Endothelial cell of umbilical vein (primary cell): ENCODE results near the gene HOXA1. TPM values are rescaled to one million over a fixed set of nuclear protein-coding genes. Genes with fewer than 3 reads are reported as not detected.

Experiments used
- BruUV-seq: library from RNA; stranded (reverse); fragments of 400-500 nt; replicated peaks from 2 replicates; lab custom pipeline; 2021; lab: Mats Ljungman, UMichigan
- CTCF ChIA-PET: fragments of 300-600, 350-600 bp; sonication (Branson Sonifier 250); formaldehyde crosslinking; loops from one replicate; lab custom pipeline; 2021; ENCODE audit warnings: antibody characterized with exemption, inconsistent platforms; lab: Charles Lee
- POLR2A ChIA-PET: fragments of 300-600, 350-600 bp; sonication (Branson Sonifier 250); formaldehyde crosslinking; loops from one replicate; lab custom pipeline; 2021; ENCODE audit warnings: antibody characterized with exemption, inconsistent platforms; lab: Charles Lee
- DNase-seq: peaks from one replicate; pipeline ENCODE4 v3.0.0-alpha.2; 2011; ENCODE audit warnings: low read depth, low spot score
- FAIRE-seq: peaks from 2 replicates; lab custom pipeline; 2011; peaks lifted over from hg19 to GRCh38; lab: Jason Lieb, UNC
- H2AFZ ChIP-seq: 2 replicates; pipeline ENCODE4 v1.6.0; 2012; ENCODE audit warnings: low read depth, low read length, control low read depth, inconsistent platforms
- H3K27ac ChIP-seq: 2 replicates; pipeline ENCODE4 v1.5.1; 2011; ENCODE audit warnings: low read depth, mild to moderate bottlenecking, control low read depth, low read length, moderate library complexity; ENCODE audit not compliant: insufficient read depth
- H3K27me3 ChIP-seq, 2 experiments: 2 replicates each; pipeline versions ENCODE4 v1.6.0 to v1.6.1; 2011; ENCODE audit warnings: low read length in 2 of 2, mixed read lengths in 1 of 2; ENCODE audit not compliant: control insufficient read depth in 2 of 2, insufficient read depth in 2 of 2
- H3K36me3 ChIP-seq, 2 experiments: 2 replicates in 1 of 2; 3 replicates in 1 of 2; pipeline ENCODE4 v1.5.1; 2011; ENCODE audit warnings: low read length in 2 of 2, mild to moderate bottlenecking in 1 of 2, moderate library complexity in 1 of 2; ENCODE audit not compliant: control insufficient read depth in 2 of 2, insufficient read depth in 2 of 2; ENCODE audit errors: extremely low read depth in 1 of 2
- H3K4me1 ChIP-seq: 3 replicates; pipeline ENCODE4 v1.5.1; 2011; ENCODE audit warnings: mild to moderate bottlenecking, low read length; ENCODE audit not compliant: control insufficient read depth, insufficient read depth; ENCODE audit errors: extremely low read depth
- H3K4me2 ChIP-seq: 2 replicates; pipeline ENCODE4 v1.6.1; 2011; ENCODE audit warnings: low read length, control low read depth, mixed read lengths; ENCODE audit not compliant: insufficient read depth
- H3K4me3 ChIP-seq, 3 experiments: fragments of 200-600 bp in 1 of 3; sonication (generic), shearing (Covaris generic) in 1 of 3; replicated peaks in 1 of 3; 2 replicates each; pipeline ENCODE4 v1.5.1; 2011 to 2016; ENCODE audit warnings: control low read depth in 3 of 3, low read length in 3 of 3, mild to moderate bottlenecking in 2 of 3, inconsistent platforms in 1 of 3, low read depth in 1 of 3, moderate library complexity in 1 of 3; ENCODE audit not compliant: insufficient read depth in 1 of 3
- H3K79me2 ChIP-seq: 2 replicates; pipeline ENCODE4 v1.6.0; 2012; ENCODE audit warnings: low read length, inconsistent platforms; ENCODE audit not compliant: control insufficient read depth, insufficient read depth
- H3K9ac ChIP-seq: replicated peaks from 2 replicates; pipeline ENCODE3; 2011; ENCODE audit warnings: low read length, control low read depth; ENCODE audit not compliant: insufficient read depth; ENCODE audit errors: extremely low read depth
- H3K9me1 ChIP-seq: replicated peaks from 3 replicates; pipeline ENCODE4 v1.6.0; 2011; ENCODE audit warnings: mild to moderate bottlenecking, low read length; ENCODE audit not compliant: control insufficient read depth, insufficient read depth; ENCODE audit errors: extremely low read depth
- H3K9me3 ChIP-seq: replicated peaks from 2 replicates; pipeline ENCODE4 v1.5.1; 2012; ENCODE audit warnings: low read length, inconsistent platforms; ENCODE audit not compliant: control insufficient read depth, insufficient read depth
- H4K20me1 ChIP-seq: replicated peaks from 2 replicates; pipeline ENCODE3; 2011; ENCODE audit warnings: mild to moderate bottlenecking, low read length; ENCODE audit not compliant: control insufficient read depth, insufficient read depth; ENCODE audit errors: extremely low read depth
- EZH2 ChIP-seq: IDR thresholded peaks from 2 replicates; pipeline ENCODE4 v1.6.1; 2012; ENCODE audit warnings: borderline replicate concordance, low read depth, mild to moderate bottlenecking, moderate library complexity, low read length, inconsistent platforms; ENCODE audit not compliant: severe bottlenecking
- FOS ChIP-seq: IDR thresholded peaks from 2 replicates; pipeline ENCODE4 v1.6.1; 2011; ENCODE audit warnings: mild to moderate bottlenecking, low read length, moderate library complexity, borderline replicate concordance; ENCODE audit not compliant: insufficient read depth
- GATA2 ChIP-seq: IDR thresholded peaks from 2 replicates; pipeline ENCODE4 v1.7.0; 2011; ENCODE audit warnings: low read depth, mild to moderate bottlenecking, moderate library complexity, mixed read lengths, low read length; ENCODE audit not compliant: insufficient read length, insufficient read depth
- dilution Hi-C: fragments of 300-500 bp; cut with MboI; formaldehyde crosslinking; loops from one replicate; pipeline ENCODE4 v1.15.0; 2019; ENCODE audit warnings: low sequenced_read_pairs; ENCODE audit not compliant: extremely low pct_ligation_motif_present
- intact Hi-C: fragments of 100-400 bp; cut with micrococcal nuclease; formaldehyde crosslinking; loops from one replicate; pipeline ENCODE4 v1.10.0; 2022
- polyA plus RNA-seq, 4 experiments: library from polyadenylated mRNA; depleted of rRNA in 3 of 4; stranded (reverse) in 3 of 4; unstranded in 1 of 4; fragments of >200 nt; gene quantifications; 2 replicates each; pipeline versions ENCODE4 v1.2.1 to v1.2.3, GENCODE V29; 2011 to 2012; ENCODE audit warnings: missing spikeins in 1 of 4
- total RNA-seq: library from RNA; stranded (reverse); gene quantifications from 2 replicates; pipeline ENCODE4 v1.2.3, GENCODE V29; 2021

Gene HOXA1
- total and polyA plus RNA-seq, 2 donors (not counting 3 experiments of a cell fraction or from before 2014, with no cell fraction given) = 1.2 to 2.4 TPM

DNA sequence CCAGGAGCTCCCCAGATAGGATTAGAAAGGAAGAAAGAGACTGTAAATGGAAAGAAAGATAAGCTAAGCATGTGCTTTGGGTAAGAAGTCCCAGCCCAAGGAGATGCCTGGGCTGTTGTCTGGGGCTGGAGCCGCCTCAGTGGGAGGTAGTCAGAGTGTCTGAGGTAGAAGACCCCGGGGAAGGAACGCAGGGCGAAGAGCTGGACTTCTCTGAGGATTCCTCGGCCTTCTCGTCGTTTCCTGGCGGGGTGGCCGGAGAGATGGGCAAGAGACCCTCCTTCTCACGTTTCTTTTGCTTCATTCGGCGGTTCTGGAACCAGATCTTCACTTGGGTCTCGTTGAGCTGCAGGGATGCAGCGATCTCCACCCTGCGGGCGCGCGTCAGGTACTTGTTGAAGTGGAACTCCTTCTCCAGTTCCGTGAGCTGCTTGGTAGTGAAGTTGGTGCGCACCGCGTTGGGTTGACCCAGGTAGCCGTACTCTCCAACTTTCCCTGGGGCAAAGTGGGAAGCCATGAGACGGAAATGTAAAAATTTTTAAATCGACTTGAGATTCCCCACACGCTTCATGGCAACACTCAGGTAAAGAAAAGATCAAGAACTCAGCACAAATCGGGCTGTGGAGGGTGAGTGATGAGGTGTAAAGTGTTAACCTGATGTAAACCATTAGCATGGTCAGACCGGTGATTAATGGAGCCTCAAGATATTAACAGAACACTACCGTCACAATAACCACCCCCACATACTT is 1.3 kb downstream of the HOXA1 start:
- no peak overlapping the region for H2AFZ ChIP-seq
- DNase-seq (no peak), FAIRE-seq (no peak)
- no peaks in the 10 kb centered on the region for H3K9me1 ChIP-seq
- H3K9me3 ChIP-seq = no peaks in the 10 kb centered on the region
- no peaks in the 10 kb centered on the region for H3K36me3 ChIP-seq
- H3K27ac ChIP-seq = no peak overlapping the region
- dilution Hi-C loops (no loop called here), intact Hi-C loops (loop anchor here (2.0 kb wide), 1 partner anchor 28 kb away; no protein-coding TSS in a partner anchor)
- H3K79me2 ChIP-seq = peaks cover 42% of the 10 kb centered on the region
- no TSS peak for BruUV-seq
- peak overlapping the region; percentile 47 for H3K4me2 ChIP-seq
- H3K9ac ChIP-seq = no peak overlapping the region
- no peak overlapping the region for H3K4me3 ChIP-seq
- ChIA-PET CTCF (interaction anchor here (1.8 to 9.6 kb wide), 3 partner anchors 231 to 412 kb away, joined by 4 to 124 read pairs (median 5); partner anchors contain the start of gene SKAP2), POLR2A (no interaction called here)
- TF ChIP-seq EZH2 (no peak), GATA2 (no peak), FOS (no peak)
- H3K27me3 ChIP-seq = no peaks in the 10 kb centered on the region
- H4K20me1 ChIP-seq = no peaks in the 10 kb centered on the region
- peaks cover 32% of the 10 kb centered on the region for H3K4me1 ChIP-seq

DNA sequence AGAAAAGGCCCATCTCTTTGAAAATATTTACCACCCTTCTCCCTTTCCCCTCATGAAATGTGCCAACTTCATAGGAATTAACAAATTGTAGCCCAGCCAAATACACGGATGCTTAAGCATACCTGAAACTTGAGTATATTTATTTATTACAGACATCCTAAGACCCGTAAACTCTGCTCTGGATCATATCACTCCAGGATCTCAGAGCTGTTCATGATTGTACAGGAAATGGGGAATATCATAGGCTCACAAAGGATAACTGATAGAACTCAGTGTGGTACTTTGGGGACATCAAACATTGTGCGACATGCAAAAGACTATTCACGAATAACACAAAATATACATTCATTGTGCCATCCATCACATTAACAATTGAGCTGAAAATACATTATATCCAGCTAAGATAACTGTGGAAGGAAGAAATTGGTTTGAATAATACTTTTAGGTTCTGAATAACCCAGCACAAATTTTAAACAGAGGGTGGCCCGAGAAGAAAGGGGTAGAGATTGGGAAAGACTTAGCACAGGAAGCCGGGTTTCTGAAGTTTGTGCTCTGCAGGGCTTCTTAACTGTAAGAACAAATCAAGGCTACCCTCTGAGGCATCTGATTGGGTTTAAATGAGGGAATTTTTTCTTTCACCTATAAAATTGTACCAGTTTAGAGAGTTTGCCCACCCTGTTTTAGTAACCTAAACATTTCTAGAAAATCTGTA is 2.5 kb downstream of the HOXA1 start:
- Histone ChIP-seq H3K27me3 (peaks cover 2 to 4% of the 10 kb centered on the region in 2 experiments), H3K79me2 (peaks cover 31% of the 10 kb centered on the region), H3K9me1 (no peaks in the 10 kb centered on the region), H3K9ac (no peak overlapping the region), H3K4me1 (peaks cover 24% of the 10 kb centered on the region), H3K27ac (no peak overlapping the region), H2AFZ (no peak overlapping the region), H3K4me2 (no peak overlapping the region), H3K4me3 (no peak overlapping the region), H3K9me3 (no peaks in the 10 kb centered on the region), H3K36me3 (no peaks in the 10 kb centered on the region), H4K20me1 (no peaks in the 10 kb centered on the region)
- ChIA-PET POLR2A (no interaction called here), CTCF (interaction anchor here (1.8 to 9.6 kb wide), 3 partner anchors 230 to 411 kb away, joined by 4 to 124 read pairs (median 5); partner anchors contain the start of gene SKAP2)
- TF ChIP-seq GATA2 = no peak
- FAIRE-seq = no peak
- no TSS peak for BruUV-seq
- dilution Hi-C loops = no loop called here
- no peak for DNase-seq
- intact Hi-C loops = no loop called here
